Endothelial cell of umbilical vein (primary cell): ENCODE data around the gene ARFRP1.

Source experiments
- CTCF ChIP-seq, 2 donors: IDR thresholded peaks; 1 replicate in 1 of 2; 2 replicates in 1 of 2; pipeline ENCODE4 v1.5.1; 2011; ENCODE audit warnings: low read length in 2 of 2, mild to moderate bottlenecking in 2 of 2, moderate library complexity in 2 of 2, control low read depth in 1 of 2, inconsistent platforms in 1 of 2, low read depth in 1 of 2; ENCODE audit not compliant: insufficient read depth in 1 of 2; ENCODE audit errors: extremely low read depth in 1 of 2
- EZH2 ChIP-seq: IDR thresholded peaks from 2 replicates; pipeline ENCODE4 v1.6.1; 2012; ENCODE audit warnings: borderline replicate concordance, low read depth, mild to moderate bottlenecking, moderate library complexity, low read length, inconsistent platforms; ENCODE audit not compliant: severe bottlenecking
- JUN ChIP-seq: IDR thresholded peaks from 2 replicates; pipeline ENCODE4 v1.6.1; 2011; ENCODE audit warnings: borderline replicate concordance, low read depth; ENCODE audit not compliant: insufficient read length, insufficient read depth
- POLR2A ChIP-seq: IDR thresholded peaks from 2 replicates; pipeline ENCODE4 v1.6.1; 2012; ENCODE audit warnings: low read depth, mild to moderate bottlenecking, control low read depth, low read length

DNA sequence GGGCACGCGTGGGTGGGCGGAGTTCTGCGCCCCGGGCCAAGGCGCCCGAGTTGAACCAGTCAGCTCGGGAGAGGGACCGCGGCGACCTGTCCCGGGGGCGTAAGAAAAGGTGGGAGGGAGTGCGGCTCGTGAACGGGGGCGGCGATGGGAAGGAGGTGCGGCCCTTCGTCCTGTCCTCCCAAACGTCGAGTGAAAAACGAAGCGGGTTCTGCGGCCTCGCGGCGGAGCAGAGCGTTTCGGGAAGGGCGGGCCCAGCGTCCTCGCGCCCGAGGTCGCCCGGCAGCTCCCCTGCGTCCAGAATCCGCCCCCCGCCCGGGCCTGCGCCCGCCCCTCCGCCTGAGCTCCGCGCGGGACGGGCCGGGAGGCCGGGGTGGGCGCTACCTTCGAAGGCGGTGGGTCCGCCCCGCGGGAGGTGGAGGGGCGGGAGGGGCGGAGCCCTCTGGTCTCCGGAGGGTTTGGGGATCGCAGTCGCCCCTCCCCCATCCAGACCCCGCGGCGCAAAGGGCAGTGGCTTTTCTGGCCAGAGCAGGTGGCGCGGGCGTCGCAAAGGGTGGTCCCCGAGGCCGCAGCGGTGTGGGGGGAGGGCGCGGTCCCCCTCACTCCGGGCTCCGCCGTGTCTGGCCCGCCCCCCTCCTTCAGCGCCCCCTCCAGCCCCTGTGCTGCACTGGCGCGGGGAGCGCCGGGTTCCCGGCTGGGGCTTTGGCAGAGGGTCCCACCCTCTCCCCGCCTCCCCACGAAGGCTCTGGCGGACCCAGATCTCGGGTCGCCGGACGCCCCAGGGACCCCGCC, 55.4 kb downstream of the ARFRP1 start:
- TF ChIP-seq JUN (no peak), CTCF (IDR thresholded peaks at IDR 0.05; ENCODE audit: extremely low read depth in 1 of 2, insufficient read depth in 1 of 2, low read depth in 1 of 2, low read length in 2 of 2) (peak in 1 of 2 donors; percentile 3), EZH2 (no peak), POLR2A (no peak)
